Ishikawa (cell line): ENCODE data around the gene YBX1.

Experiments
- CEBPB ChIP-seq: IDR thresholded peaks from 2 replicates; pipeline ENCODE4 v1.6.1; 2012
- CREB1 ChIP-seq: IDR thresholded peaks from 2 replicates; pipeline ENCODE4 v1.6.1; 2012; ENCODE audit warnings: low read depth
- EP300 ChIP-seq: IDR thresholded peaks from 2 replicates; pipeline ENCODE4 v1.6.1; 2012; ENCODE audit warnings: borderline replicate concordance
- FOXM1 ChIP-seq: IDR thresholded peaks from 2 replicates; pipeline ENCODE4 v1.6.1; 2012; ENCODE audit warnings: low read depth, borderline replicate concordance
- MAX ChIP-seq: IDR thresholded peaks from 2 replicates; pipeline ENCODE4 v1.6.1; 2012
- NFIC ChIP-seq: IDR thresholded peaks from 2 replicates; pipeline ENCODE4 v1.6.1; 2012
- RAD21 ChIP-seq: IDR thresholded peaks from 2 replicates; pipeline ENCODE4 v1.6.1; 2012; ENCODE audit warnings: low read depth
- REST ChIP-seq: IDR thresholded peaks from 2 replicates; pipeline ENCODE4 v1.6.1; 2012; ENCODE audit warnings: low read depth, mild to moderate bottlenecking
- TAF1 ChIP-seq: IDR thresholded peaks from 2 replicates; pipeline ENCODE4 v1.6.1; 2012; ENCODE audit warnings: low read depth, mild to moderate bottlenecking
- TCF12 ChIP-seq: IDR thresholded peaks from 2 replicates; pipeline ENCODE4 v1.6.1; 2012; ENCODE audit warnings: low read depth

- TF ChIP-seq FOXM1: no peak
- no peak for TF ChIP-seq MAX
- no peak for TF ChIP-seq CREB1
- no peak for TF ChIP-seq TCF12
- no peak for TF ChIP-seq TAF1
- no peak for TF ChIP-seq REST
- no peak for TF ChIP-seq CEBPB
- TF ChIP-seq NFIC: no peak
- TF ChIP-seq EP300: no peak
- no peak for TF ChIP-seq RAD21
These were observed 41.3 kb downstream of the YBX1 start for GRCh38 chr1:42723511-42723910.
